IPS DF 19.7 (cell line): ENCODE measurements around the gene BTNL2.
"Not testable (repeated sequence)": the region's sequence is repeated elsewhere in the genome, so short reads cannot be mapped to it uniquely, and the experiment has no call there.

Experiments used
- DNase-seq: peaks from one replicate; pipeline ENCODE4 v3.0.0-alpha.2; 2013; ENCODE audit warnings: low read depth, low spot score

BTNL2 gene

DNA sequence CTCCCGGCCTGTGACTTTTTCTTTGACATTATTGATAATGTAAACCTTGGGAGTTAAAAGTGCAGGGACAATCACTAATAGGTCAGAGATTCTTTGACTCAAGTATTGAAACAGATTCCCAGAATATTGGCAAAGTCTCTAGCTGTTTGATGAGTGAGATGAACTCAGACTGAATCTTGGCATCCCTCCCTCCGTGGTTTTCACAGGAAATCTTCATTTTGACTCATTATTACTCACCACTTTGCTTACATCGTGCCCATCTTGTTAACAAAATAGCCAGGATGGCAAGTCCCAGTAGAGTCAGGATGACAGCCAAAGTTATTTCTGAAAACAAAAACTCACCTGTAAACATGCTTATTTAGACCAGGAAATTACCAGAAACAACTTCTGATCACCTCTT is 37.3 kb downstream of the BTNL2 start:
- no peak for DNase-seq

GRCh38 chr6:32367644-32368043 is 39.3 kb downstream of the BTNL2 start:
- no peak for DNase-seq

DNA sequence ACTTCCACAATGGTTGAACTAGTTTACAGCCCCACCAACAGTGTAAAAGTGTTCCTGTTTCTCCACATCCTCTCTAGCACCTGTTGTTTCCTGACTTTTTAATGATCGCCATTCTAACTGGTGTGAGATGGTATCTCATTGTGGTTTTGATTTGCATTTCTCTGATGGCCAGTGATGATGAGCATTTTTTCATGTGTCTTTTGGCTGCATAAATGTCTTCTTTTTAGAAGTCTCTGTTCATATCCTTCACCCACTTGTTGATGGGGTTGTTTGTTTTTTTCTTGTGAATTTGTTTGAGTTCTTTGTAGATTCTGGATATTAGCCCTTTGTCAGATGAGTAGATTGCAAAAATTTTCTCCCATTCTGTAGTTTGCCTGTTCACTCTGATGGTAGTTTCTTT is 47.8 kb downstream of the BTNL2 start:
- DNase-seq: not testable (repeated sequence)

DNA sequence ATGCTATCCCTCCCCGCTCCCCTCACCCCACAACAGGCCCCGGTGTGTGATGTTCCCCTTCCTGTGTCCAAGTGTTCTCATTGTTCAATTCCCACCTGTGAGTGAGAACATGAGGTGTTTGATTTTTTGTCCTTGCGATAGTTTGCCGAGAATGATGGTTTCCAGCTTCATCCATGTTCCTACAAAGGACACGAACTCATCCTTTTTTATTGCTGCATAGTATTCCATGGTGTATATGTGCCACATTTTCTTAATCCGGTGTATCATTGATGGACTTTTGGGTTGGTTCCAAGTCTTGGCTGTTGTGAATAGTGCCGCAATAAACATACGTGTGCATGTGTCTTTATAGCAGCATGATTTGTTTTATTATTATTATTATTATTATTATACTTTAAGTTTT is 48.4 kb downstream of the BTNL2 start:
- DNase-seq: not testable (repeated sequence)

DNA sequence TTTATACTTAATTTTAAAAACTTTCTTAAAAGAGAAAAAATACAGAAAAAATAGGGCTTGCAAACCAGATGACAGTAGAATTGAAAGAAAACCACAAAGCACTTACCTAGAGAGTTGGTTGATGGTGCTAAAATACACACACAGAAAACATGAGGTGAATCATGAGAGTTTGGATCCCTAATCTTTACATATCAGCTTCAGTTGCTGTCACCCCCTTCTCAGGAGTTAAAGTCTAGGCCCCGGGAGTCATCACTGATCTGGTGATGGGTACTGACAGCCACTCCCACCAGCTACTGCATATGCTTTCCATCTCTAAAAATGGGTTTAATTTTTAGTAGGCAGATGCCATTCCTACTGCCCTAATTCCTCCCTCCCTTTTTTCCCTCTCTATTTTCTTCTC is 52.0 kb downstream of the BTNL2 start:
- no peak for DNase-seq

- DNase-seq: no peak
Observed at GRCh38 chr6:32353348-32353747, 53.6 kb downstream of the BTNL2 start.
